ENCODE data around the gene G6PC1.
"Not testable (repeated sequence)": the region's sequence is repeated elsewhere in the genome, so short reads cannot be mapped to it uniquely, and the experiment has no call there.

The G6PC1 gene

GRCh38 chr17:42900460-42901331, at the start of gene G6PC1:
Gene G6PC1 (plus strand): TSS chr17:42900799. CDS start chr17:42900877, 78 bp downstream.
- DNase-seq (ENCODE audit: low read depth in 1 of 2, low spot score in 1 of 2): no peak

GRCh38 chr17:42850954-42851353, 49.6 kb upstream of the G6PC1 start, which contains the start of gene AOC3:
Gene AOC3 (plus strand): TSS chr17:42851199. CDS start chr17:42851344, 145 bp downstream.
- no peak for DNase-seq (ENCODE audit: low read depth in 1 of 2, low spot score in 1 of 2)

- DNase-seq (ENCODE audit: low read depth in 1 of 2, low spot score in 1 of 2): not testable (repeated sequence)
Observed at GRCh38 chr17:42851371-42852240, 49.0 kb upstream of the G6PC1 start.

GRCh38 chr17:42852351-42852750, 48.2 kb upstream of the G6PC1 start:
- no peak for DNase-seq (ENCODE audit: low read depth in 1 of 2, low spot score in 1 of 2)

- DNase-seq (ENCODE audit: low read depth in 1 of 2, low spot score in 1 of 2): no peak
Observed at GRCh38 chr17:42853004-42853403, 47.6 kb upstream of the G6PC1 start.

- no peak for DNase-seq (ENCODE audit: low read depth in 1 of 2, low spot score in 1 of 2)
Observed at GRCh38 chr17:42853597-42853967, 47.0 kb upstream of the G6PC1 start.

- DNase-seq (ENCODE audit: low read depth in 1 of 2, low spot score in 1 of 2): no peak
Observed at GRCh38 chr17:42853968-42854790, 46.4 kb upstream of the G6PC1 start.

- DNase-seq (ENCODE audit: low read depth in 1 of 2, low spot score in 1 of 2): no peak
Observed at GRCh38 chr17:42855048-42855596, 45.5 kb upstream of the G6PC1 start.

GRCh38 chr17:42856093-42856492, 44.5 kb upstream of the G6PC1 start:
- not testable (repeated sequence) for DNase-seq (ENCODE audit: low read depth in 1 of 2, low spot score in 1 of 2)

- not testable (repeated sequence) for DNase-seq (ENCODE audit: low read depth in 1 of 2, low spot score in 1 of 2)
Observed at GRCh38 chr17:42856516-42856915, 44.1 kb upstream of the G6PC1 start.

GRCh38 chr17:42857389-42857788, 43.2 kb upstream of the G6PC1 start:
- no peak for DNase-seq (ENCODE audit: low read depth in 1 of 2, low spot score in 1 of 2)

GRCh38 chr17:42865638-42866094, 34.9 kb upstream of the G6PC1 start:
- no peak for DNase-seq (ENCODE audit: low read depth in 1 of 2, low spot score in 1 of 2)

GRCh38 chr17:42866216-42866615, 34.4 kb upstream of the G6PC1 start:
- no peak for DNase-seq (ENCODE audit: low read depth in 1 of 2, low spot score in 1 of 2)

- no peak for DNase-seq (ENCODE audit: low read depth in 1 of 2, low spot score in 1 of 2)
Observed at GRCh38 chr17:42866631-42867575, 33.7 kb upstream of the G6PC1 start.

GRCh38 chr17:42867694-42868261, 32.8 kb upstream of the G6PC1 start:
- not testable (repeated sequence) for DNase-seq (ENCODE audit: low read depth in 1 of 2, low spot score in 1 of 2)

- no peak for DNase-seq (ENCODE audit: low read depth in 1 of 2, low spot score in 1 of 2)
Observed at GRCh38 chr17:42868338-42868737, 32.3 kb upstream of the G6PC1 start.

- DNase-seq (ENCODE audit: low read depth in 1 of 2, low spot score in 1 of 2): no peak
Observed at GRCh38 chr17:42871647-42872046, 29.0 kb upstream of the G6PC1 start.

GRCh38 chr17:42872251-42872965, 28.2 kb upstream of the G6PC1 start:
- no peak for DNase-seq (ENCODE audit: low read depth in 1 of 2, low spot score in 1 of 2)

All from stimulated activated CD4-positive, alpha-beta T cell treated with anti-CD3 and anti-CD28 coated beads, Interleukin-15, amount 100 ng/mL, for 1 hour (primary cell).